ENCODE data around the gene TCP1.

DNA sequence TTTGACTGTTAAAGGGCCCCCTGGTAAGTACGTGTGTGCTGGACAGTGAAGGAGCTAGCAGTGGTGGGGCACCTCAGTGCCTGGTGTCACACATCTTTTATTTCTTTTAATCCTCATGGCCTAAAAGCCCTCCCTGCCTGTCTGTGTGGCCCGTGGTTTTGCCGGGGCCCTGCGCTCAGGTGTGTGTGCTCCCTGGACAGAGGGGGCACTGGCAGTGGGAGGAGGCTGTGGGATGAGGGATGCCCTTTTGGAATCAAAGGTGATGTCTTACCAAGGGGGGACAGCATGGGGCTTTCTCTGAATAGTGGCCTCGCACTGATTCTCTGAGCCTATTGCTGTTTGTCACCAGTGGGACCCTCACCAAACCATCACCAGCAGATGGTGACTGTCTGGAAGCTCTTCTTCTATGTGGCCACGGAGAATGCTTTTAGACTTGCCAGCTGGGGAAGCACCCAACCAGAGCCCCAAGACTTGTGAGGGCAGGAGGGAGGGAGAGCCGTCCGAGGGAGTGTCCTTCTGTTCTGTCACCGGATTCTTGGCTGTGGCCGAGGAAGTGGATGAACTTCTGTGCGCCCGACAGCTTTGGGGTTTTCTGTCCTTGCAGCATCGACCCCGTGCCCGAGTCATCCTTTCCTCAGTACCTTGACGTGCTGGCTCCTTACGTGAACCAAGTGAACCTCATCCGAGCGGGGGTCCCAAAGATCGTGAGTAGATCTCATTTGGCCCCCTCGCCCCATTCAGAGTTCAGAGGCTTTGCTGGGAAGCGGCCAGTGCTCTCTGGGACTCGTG is 28.7 kb upstream of the TCP1 start:
- TF ChIP-seq MAFK (IDR thresholded peaks at IDR 0.05; ENCODE audit: low read depth, low read length) (no peak), YY1 (IDR thresholded peaks at IDR 0.05; ENCODE audit: low read depth, low read length) (no peak), EZH2 (IDR thresholded peaks at IDR 0.05; ENCODE audit: low read depth, low read length, severe bottlenecking) (no peak), EP300 (IDR thresholded peaks at IDR 0.05; ENCODE audit: borderline replicate concordance in 1 of 2, low read depth in 2 of 2, low read length in 2 of 2) (no peak), TEAD4 (IDR thresholded peaks at IDR 0.05; ENCODE audit: low read depth, low read length) (no peak)
- TF ChIP-seq, protein P1, sequence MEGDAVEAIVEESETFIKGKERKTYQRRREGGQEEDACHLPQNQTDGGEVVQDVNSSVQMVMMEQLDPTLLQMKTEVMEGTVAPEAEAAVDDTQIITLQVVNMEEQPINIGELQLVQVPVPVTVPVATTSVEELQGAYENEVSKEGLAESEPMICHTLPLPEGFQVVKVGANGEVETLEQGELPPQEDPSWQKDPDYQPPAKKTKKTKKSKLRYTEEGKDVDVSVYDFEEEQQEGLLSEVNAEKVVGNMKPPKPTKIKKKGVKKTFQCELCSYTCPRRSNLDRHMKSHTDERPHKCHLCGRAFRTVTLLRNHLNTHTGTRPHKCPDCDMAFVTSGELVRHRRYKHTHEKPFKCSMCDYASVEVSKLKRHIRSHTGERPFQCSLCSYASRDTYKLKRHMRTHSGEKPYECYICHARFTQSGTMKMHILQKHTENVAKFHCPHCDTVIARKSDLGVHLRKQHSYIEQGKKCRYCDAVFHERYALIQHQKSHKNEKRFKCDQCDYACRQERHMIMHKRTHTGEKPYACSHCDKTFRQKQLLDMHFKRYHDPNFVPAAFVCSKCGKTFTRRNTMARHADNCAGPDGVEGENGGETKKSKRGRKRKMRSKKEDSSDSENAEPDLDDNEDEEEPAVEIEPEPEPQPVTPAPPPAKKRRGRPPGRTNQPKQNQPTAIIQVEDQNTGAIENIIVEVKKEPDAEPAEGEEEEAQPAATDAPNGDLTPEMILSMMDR (IDR thresholded peaks at IDR 0.05; ENCODE audit: control extremely low read depth in 1 of 3, insufficient read depth in 1 of 3, low read depth in 1 of 3, low read length in 3 of 3), result no peak
